Bronchial epithelial cell (primary cell): Measurements from ENCODE around the gene SPDYE5. TPM values are rescaled to one million over a fixed set of nuclear protein-coding genes. Genes with fewer than 3 reads are reported as not detected.

Experiments
- DNase-seq: peaks from one replicate; pipeline ENCODE4 v3.0.0-alpha.2; 2010; ENCODE audit warnings: low read depth
- FAIRE-seq: peaks from 2 replicates; lab custom pipeline; 2011; peaks lifted over from hg19 to GRCh38; lab: Jason Lieb, UNC
- H3K27me3 ChIP-seq: 2 replicates; pipeline ENCODE4 v1.5.1; 2011; ENCODE audit warnings: low read length; ENCODE audit not compliant: control insufficient read depth, insufficient read depth
- H3K36me3 ChIP-seq: 2 replicates; pipeline ENCODE4 v1.5.1; 2011; ENCODE audit warnings: low read length; ENCODE audit not compliant: control insufficient read depth, insufficient read depth
- H3K4me3 ChIP-seq: 2 replicates; pipeline ENCODE4 v1.5.1; 2011; ENCODE audit warnings: mild to moderate bottlenecking, low read depth, low read length, control low read depth
- total RNA-seq: library from RNA; depleted of rRNA; stranded (reverse); fragments of >200 nt; gene quantifications from 2 replicates; pipeline ENCODE4 v1.2.1, GENCODE V29; 2014
- TF ChIP-seq, protein P1 (sequence below): IDR thresholded peaks from 2 replicates; pipeline ENCODE4 v1.5.1; 2011; ENCODE audit warnings: mild to moderate bottlenecking, moderate library complexity, low read length, control low read depth, inconsistent platforms; ENCODE audit not compliant: insufficient read depth, severe bottlenecking

Gene SPDYE5
- total RNA-seq, 1 donor from 2014 or later: not detected

DNA sequence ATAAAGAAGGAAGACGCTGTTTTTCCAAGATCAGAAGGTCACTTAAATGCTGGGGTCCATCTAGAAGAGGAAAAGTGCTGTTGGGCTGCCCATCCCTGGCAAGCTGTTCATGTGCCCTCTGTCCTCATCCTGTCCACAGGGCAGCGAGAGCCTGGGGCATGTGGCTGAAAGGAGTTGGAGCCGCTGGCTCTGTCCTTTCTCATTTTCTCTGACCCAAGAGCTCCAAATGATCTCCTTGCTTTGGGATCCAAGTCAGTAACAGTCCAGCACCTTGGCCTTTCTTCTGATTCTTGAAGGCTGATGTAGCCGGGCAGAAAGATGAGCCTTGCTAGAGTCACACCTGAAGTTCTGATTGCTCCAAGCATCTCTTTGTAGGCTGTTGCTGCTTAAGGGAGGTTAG, 44.4 kb downstream of the SPDYE5 start:
- H3K4me3 ChIP-seq: no peak overlapping the region
- DNase-seq: no peak
- H3K27me3 ChIP-seq: no peaks in the 10 kb centered on the region
- H3K36me3 ChIP-seq: no peaks in the 10 kb centered on the region
- TF ChIP-seq, protein P1, sequence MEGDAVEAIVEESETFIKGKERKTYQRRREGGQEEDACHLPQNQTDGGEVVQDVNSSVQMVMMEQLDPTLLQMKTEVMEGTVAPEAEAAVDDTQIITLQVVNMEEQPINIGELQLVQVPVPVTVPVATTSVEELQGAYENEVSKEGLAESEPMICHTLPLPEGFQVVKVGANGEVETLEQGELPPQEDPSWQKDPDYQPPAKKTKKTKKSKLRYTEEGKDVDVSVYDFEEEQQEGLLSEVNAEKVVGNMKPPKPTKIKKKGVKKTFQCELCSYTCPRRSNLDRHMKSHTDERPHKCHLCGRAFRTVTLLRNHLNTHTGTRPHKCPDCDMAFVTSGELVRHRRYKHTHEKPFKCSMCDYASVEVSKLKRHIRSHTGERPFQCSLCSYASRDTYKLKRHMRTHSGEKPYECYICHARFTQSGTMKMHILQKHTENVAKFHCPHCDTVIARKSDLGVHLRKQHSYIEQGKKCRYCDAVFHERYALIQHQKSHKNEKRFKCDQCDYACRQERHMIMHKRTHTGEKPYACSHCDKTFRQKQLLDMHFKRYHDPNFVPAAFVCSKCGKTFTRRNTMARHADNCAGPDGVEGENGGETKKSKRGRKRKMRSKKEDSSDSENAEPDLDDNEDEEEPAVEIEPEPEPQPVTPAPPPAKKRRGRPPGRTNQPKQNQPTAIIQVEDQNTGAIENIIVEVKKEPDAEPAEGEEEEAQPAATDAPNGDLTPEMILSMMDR: no peak
- no peak for FAIRE-seq

DNA sequence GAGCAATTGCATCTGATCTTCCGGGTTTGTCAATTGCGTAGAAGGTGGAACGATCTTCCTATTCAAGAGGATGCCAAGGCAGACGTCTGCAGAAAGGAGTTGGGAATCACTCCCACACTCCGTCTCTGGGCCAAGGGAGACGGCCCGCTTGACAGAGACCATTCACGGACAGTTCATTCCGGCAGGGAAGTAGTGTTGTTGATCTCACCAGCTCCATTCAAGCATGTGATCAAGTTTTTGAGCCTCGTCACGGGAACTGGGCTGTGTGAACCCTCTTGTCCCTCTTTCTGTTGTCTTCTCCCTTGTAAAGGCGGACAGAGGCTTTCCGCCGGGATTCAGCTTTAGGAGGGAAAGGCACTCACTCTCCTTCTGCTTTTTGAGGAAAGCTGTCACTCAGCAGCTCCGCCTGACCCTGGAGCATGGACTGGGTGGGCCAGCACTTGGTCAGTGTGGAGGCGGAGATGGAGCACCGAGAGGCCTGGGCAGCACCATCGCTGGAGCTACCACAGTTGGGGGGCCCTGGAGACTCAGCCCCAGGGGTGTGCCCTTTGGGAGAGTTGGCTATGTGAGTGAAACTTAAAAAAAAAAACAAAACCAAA, 44.9 kb downstream of the SPDYE5 start:
- Histone ChIP-seq H3K36me3 (no peaks in the 10 kb centered on the region), H3K4me3 (no peak overlapping the region), H3K27me3 (no peaks in the 10 kb centered on the region)
- FAIRE-seq (no peak), DNase-seq (no peak)
- TF ChIP-seq, protein P1: no peak

GRCh38 chr7:75537731-75538130, 45.6 kb downstream of the SPDYE5 start:
- Histone ChIP-seq H3K27me3 (no peaks in the 10 kb centered on the region), H3K36me3 (no peaks in the 10 kb centered on the region), H3K4me3 (no peak overlapping the region)
- DNase-seq (no peak), FAIRE-seq (no peak)
- TF ChIP-seq, protein P1: no peak

DNA sequence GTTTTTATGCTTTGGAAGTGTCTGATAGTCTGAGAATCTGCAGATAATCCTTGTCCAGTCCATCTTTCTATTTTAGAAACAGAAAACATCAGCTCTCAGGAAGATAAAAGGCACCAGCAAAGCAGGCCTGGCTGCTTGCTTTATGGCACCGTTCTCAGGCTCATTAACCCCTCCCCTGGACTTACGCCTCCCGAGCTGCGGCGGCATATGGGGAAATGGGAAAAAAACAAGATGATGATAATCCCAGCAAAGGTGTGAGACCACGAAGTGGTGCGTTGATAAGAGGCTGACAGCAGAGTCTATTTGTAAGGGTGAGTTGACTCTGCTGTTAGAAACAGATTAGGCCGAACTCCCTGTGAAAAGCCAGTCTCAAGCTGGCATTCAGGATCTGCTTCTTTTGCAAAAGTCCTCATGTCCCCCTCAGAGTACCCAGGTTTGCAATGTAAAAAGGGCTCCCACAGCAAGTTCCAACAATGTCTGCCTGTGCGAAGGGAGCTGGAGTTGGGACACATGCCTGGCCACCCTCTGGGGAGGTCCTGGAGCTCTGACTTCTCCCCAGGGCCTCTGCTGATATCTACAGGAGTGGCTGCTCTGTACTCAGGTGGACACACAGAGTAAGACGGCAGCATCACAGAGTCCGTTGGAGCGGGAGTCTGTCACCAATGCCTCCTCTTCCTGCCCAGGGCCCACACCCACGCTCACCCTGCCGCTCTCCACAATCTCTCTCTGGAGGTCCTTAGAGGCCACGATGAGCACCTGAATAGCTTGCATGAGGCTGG, 54.3 kb downstream of the SPDYE5 start:
- no peak overlapping the region for H3K4me3 ChIP-seq
- TF ChIP-seq, protein P1: no peak
- DNase-seq (no peak), FAIRE-seq (no peak)
- H3K27me3 ChIP-seq: no peaks in the 10 kb centered on the region
- H3K36me3 ChIP-seq: no peaks in the 10 kb centered on the region

Other genes starting within 250 kb of the SPDYE5 start
- 0.38 and 0.79 TPM in 2 replicates for gene TRIM73, start 96.7 kb upstream of the SPDYE5 start, total RNA-seq
- gene POM121C, start 6.0 kb upstream of the SPDYE5 start, total RNA-seq: 7.4 and 12.1 TPM in 2 replicates
- gene HIP1, start 246.6 kb downstream of the SPDYE5 start, total RNA-seq: 3.2 and 5.2 TPM in 2 replicates